Measurements from ENCODE around the gene MRPL55. TPM values are rescaled to one million over a fixed set of nuclear protein-coding genes. Genes with fewer than 3 reads are reported as not detected.
A peak's percentile ranks its signal among the peaks of the same experiment; 100 is the strongest.

The MRPL55 gene
- total RNA-seq, 1 experiment from 2014 or later = 60.4 TPM

DNA sequence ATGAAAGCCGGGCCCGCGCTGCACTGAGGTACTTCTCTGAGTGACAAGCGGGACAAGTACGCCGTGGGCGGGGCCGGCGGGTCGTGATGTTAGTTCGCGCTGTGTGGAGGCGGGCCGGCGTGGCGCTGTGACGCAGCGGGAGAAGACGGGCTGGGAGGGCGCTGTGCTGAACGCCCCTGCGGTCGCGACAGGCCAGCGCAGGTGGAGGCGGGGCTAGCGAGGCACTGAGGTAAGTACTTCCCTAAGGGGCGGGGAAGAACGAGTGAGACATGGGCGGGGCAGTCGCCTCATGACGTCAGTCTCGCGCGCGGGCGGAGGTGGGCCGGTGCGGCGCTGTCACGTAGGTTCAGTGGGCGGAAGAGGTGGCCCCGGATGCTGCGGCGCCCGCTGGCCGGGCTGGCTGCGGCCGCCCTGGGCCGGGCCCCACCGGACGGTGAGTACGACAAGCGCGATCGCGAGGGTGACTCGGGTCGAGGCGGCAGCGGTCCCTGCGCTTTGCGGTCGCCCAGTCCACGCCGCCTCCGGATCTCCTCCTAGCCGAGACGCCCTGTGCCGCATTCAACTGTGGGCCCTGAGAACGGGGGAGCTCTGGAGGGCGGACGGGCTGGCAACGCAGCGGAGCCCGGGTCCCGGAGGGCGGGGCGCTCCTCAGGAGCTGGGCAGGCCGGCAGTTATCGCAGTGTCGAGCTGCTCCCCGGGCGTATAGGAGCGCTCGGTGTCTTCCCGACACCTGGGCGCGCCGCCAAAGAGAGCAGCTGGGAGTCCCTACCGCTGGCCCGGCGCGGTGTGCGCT, 31.0 kb upstream of the MRPL55 start, which contains the start of gene GUK1:
TSS of gene GUK1 (plus strand) at position 349 of the 793 bp plus-strand sequence. CDS start at position 373, 24 bp downstream.
- Histone ChIP-seq H3K27me3 (replicated peaks; ENCODE audit: insufficient read depth, low read depth, low read length, poor library complexity) (peaks cover 14% of the 10 kb centered on the region), H3K4me3 (ENCODE audit: low read depth, low read length, poor library complexity, severe bottlenecking) (peak within 1 kb of the TSS; percentile 87), H3K27ac (ENCODE audit: low read depth, low read length, poor library complexity, severe bottlenecking) (peak within 1 kb of the TSS; percentile 92), H3K4me1 (ENCODE audit: insufficient read depth, low read length, poor library complexity, severe bottlenecking) (peaks cover 18% of the 10 kb centered on the region), H3K9me3 (ENCODE audit: low read depth, low read length, poor library complexity, severe bottlenecking) (no peaks in the 10 kb centered on the region), H3K36me3 (ENCODE audit: insufficient read depth, low read length, poor library complexity, severe bottlenecking) (no peaks in the 10 kb centered on the region)
- intact Hi-C loops (cut with micrococcal nuclease; ENCODE audit: unreplicated experiment) = loop anchor here (1.0 kb wide), 1 partner anchor 31 kb away; the partner anchor contains the start of gene MRPL55
- ChIA-PET CTCF (no interaction called here), POLR2A (ENCODE audit: low non-redundant PET) (no interaction called here)
- no peak for TF ChIP-seq EZH2 (IDR thresholded peaks at IDR 0.05; ENCODE audit: borderline replicate concordance, low read depth, low read length, poor library complexity, severe bottlenecking)
- TF ChIP-seq, protein P1, sequence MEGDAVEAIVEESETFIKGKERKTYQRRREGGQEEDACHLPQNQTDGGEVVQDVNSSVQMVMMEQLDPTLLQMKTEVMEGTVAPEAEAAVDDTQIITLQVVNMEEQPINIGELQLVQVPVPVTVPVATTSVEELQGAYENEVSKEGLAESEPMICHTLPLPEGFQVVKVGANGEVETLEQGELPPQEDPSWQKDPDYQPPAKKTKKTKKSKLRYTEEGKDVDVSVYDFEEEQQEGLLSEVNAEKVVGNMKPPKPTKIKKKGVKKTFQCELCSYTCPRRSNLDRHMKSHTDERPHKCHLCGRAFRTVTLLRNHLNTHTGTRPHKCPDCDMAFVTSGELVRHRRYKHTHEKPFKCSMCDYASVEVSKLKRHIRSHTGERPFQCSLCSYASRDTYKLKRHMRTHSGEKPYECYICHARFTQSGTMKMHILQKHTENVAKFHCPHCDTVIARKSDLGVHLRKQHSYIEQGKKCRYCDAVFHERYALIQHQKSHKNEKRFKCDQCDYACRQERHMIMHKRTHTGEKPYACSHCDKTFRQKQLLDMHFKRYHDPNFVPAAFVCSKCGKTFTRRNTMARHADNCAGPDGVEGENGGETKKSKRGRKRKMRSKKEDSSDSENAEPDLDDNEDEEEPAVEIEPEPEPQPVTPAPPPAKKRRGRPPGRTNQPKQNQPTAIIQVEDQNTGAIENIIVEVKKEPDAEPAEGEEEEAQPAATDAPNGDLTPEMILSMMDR (conservative IDR thresholded peaks at IDR 0.05; ENCODE audit: low read depth, low read length) = no peak; the same call in 1 of the 2 replicates
- peak; percentile 99 for DNase-seq (ENCODE audit: low spot score)
- TSS peak; percentile 76 for BruUV-seq (replicated peaks)

DNA sequence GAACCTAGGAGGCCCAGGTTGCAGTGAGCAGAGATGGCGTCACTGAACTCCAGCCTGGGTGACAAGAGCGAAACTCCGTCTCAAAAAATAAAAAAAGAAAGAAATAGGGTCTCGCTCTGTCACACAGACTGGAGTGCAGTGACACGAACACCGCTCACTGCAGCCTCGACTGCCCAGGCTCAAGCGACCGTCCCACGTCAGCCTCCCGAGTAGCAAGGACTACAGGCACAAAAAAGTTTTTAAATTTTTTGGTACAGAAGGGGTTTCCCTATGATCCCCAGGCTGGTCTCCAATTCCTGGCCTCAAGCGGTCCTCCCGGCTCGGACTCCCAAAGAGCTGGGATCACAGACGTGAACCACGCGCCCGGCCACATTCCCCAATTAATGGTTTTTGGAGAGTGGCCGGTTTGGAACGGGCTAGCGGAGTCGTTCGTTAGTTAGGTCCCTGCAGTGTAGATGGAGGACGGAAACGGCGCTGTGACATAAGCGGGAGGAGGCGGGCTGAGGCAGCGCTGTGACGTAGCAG, 30.4 kb upstream of the MRPL55 start:
- H3K27me3 ChIP-seq (replicated peaks; ENCODE audit: insufficient read depth, low read depth, low read length, poor library complexity) = peaks cover 20% of the 10 kb centered on the region
- TF ChIP-seq EZH2 (IDR thresholded peaks at IDR 0.05; ENCODE audit: borderline replicate concordance, low read depth, low read length, poor library complexity, severe bottlenecking) = no peak
- TF ChIP-seq, protein P1 (conservative IDR thresholded peaks at IDR 0.05; ENCODE audit: low read depth, low read length) = no peak
- peak overlapping the region; percentile 92 for H3K27ac ChIP-seq (ENCODE audit: low read depth, low read length, poor library complexity, severe bottlenecking)
- peak overlapping the region; percentile 87 for H3K4me3 ChIP-seq (ENCODE audit: low read depth, low read length, poor library complexity, severe bottlenecking)
- H3K4me1 ChIP-seq (ENCODE audit: insufficient read depth, low read length, poor library complexity, severe bottlenecking) = peaks cover 18% of the 10 kb centered on the region
- no peaks in the 10 kb centered on the region for H3K36me3 ChIP-seq (ENCODE audit: insufficient read depth, low read length, poor library complexity, severe bottlenecking)
- CTCF ChIA-PET = no interaction called here
- BruUV-seq (replicated peaks) = no TSS peak
- DNase-seq (ENCODE audit: low spot score) = no peak
- intact Hi-C loops (cut with micrococcal nuclease; ENCODE audit: unreplicated experiment) = no loop called here
- POLR2A ChIA-PET (ENCODE audit: low non-redundant PET) = no interaction called here
- no peaks in the 10 kb centered on the region for H3K9me3 ChIP-seq (ENCODE audit: low read depth, low read length, poor library complexity, severe bottlenecking)

DNA sequence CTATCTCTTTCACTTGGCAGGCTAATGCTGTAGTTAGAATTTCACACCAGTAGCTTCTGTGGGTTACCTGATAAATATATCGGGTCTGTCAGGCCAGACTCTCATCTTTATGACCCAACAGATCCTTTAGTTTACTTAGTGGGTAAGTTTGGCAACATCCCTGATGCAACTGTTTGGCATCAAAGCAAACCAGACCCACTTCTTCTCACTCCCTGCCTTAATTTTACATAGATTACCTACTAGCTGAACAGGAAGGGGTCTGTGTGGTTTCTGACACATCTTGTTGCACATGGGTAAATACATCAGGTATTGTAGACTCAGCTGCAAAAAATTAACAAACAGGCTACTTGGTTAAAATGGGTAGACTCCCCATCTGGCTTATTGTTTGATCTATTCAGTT, 27.8 kb upstream of the MRPL55 start:
- DNase-seq (ENCODE audit: low spot score) = no peak
- intact Hi-C loops (cut with micrococcal nuclease; ENCODE audit: unreplicated experiment) = no loop called here
- Histone ChIP-seq H3K27ac (ENCODE audit: low read depth, low read length, poor library complexity, severe bottlenecking) (no peak overlapping the region), H3K36me3 (ENCODE audit: insufficient read depth, low read length, poor library complexity, severe bottlenecking) (no peaks in the 10 kb centered on the region), H3K4me3 (ENCODE audit: low read depth, low read length, poor library complexity, severe bottlenecking) (no peak overlapping the region), H3K9me3 (ENCODE audit: low read depth, low read length, poor library complexity, severe bottlenecking) (no peaks in the 10 kb centered on the region), H3K4me1 (ENCODE audit: insufficient read depth, low read length, poor library complexity, severe bottlenecking) (peaks cover 3% of the 10 kb centered on the region), H3K27me3 (replicated peaks; ENCODE audit: insufficient read depth, low read depth, low read length, poor library complexity) (peaks cover 29% of the 10 kb centered on the region)
- BruUV-seq (replicated peaks) = no TSS peak
- CTCF ChIA-PET = no interaction called here
- TF ChIP-seq EZH2 (IDR thresholded peaks at IDR 0.05; ENCODE audit: borderline replicate concordance, low read depth, low read length, poor library complexity, severe bottlenecking) = no peak
- TF ChIP-seq, protein P1 (conservative IDR thresholded peaks at IDR 0.05; ENCODE audit: low read depth, low read length) = no peak
- POLR2A ChIA-PET (ENCODE audit: low non-redundant PET) = no interaction called here

Measured in A673 (cell line).